OCI-LY1 (cell line): ENCODE results near the gene ANKRD13A.

Source experiments
- EZH2 ChIP-seq: fragments of 200-600 bp; sonication (generic), shearing (Covaris generic); IDR thresholded peaks from 2 replicates; pipeline ENCODE4 v1.8.0; 2017; ENCODE audit warnings: borderline replicate concordance, mixed run types, mild to moderate bottlenecking, antibody characterized with exemption, low read length, moderate library complexity, mixed read lengths
- TF ChIP-seq, protein P1 (sequence below): fragments of 200-600 bp; sonication (generic), shearing (Covaris generic); IDR thresholded peaks from 2 replicates; pipeline ENCODE4 v1.5.1; 2017; ENCODE audit warnings: mild to moderate bottlenecking, antibody characterized with exemption, low read length, moderate library complexity, mixed read lengths

DNA sequence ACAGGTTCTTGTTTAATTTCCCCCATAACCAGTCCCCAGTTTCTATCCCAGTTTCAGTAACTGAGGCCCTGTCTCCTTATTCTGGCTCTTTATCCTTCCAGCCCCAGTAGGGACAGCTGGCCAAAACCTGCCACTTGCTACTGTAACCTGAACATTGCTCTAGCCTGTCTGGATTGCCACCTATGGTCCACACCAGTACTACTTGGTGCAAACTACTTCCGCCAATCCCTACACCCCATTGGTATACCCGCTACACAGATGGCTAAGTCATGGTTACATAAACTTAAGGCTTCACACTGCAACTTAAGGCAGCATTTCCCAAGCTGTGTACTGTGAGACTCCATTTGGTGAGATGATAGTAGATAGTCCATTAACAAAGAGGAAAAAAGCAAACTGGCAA, 69.4 kb downstream of the ANKRD13A start:
- TF ChIP-seq, protein P1, sequence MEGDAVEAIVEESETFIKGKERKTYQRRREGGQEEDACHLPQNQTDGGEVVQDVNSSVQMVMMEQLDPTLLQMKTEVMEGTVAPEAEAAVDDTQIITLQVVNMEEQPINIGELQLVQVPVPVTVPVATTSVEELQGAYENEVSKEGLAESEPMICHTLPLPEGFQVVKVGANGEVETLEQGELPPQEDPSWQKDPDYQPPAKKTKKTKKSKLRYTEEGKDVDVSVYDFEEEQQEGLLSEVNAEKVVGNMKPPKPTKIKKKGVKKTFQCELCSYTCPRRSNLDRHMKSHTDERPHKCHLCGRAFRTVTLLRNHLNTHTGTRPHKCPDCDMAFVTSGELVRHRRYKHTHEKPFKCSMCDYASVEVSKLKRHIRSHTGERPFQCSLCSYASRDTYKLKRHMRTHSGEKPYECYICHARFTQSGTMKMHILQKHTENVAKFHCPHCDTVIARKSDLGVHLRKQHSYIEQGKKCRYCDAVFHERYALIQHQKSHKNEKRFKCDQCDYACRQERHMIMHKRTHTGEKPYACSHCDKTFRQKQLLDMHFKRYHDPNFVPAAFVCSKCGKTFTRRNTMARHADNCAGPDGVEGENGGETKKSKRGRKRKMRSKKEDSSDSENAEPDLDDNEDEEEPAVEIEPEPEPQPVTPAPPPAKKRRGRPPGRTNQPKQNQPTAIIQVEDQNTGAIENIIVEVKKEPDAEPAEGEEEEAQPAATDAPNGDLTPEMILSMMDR, result no peak
- TF ChIP-seq EZH2, result no peak
